Lung (tissue), 12 donors: ENCODE measurements around the gene CCDC74B. TPM values are rescaled to one million over a fixed set of nuclear protein-coding genes. Genes with fewer than 3 reads are reported as not detected.
"Not testable (repeated sequence)": the region's sequence is repeated elsewhere in the genome, so short reads cannot be mapped to it uniquely, and the experiment has no call there.

Experiments
- ATAC-seq: fragments of 200-7000 bp; cut with Tn5 transposase; one replicate; pipeline ENCODE4 v1.9.1; 2020; ENCODE audit warnings: moderate number of reproducible peaks; ENCODE audit not compliant: insufficient read depth, low FRiP score
- DNase-seq, 3 donors: peaks; one replicate each; pipeline ENCODE4 v3.0.0-alpha.2; 2013 to 2017
- H3K27ac ChIP-seq, 2 donors: one replicate each; pipeline ENCODE4 v1.5.1; 2013; ENCODE audit warnings: mild to moderate bottlenecking in 2 of 2, moderate library complexity in 2 of 2, control low read depth in 1 of 2, inconsistent platforms in 1 of 2, low read depth in 1 of 2, low read length in 1 of 2
- H3K27me3 ChIP-seq, 3 donors: one replicate each; pipeline ENCODE4 v1.5.1; 2013; ENCODE audit warnings: low read length in 2 of 3; ENCODE audit not compliant: control insufficient read depth in 3 of 3, insufficient read depth in 3 of 3
- H3K36me3 ChIP-seq, 4 donors: one replicate each; pipeline ENCODE4 v1.5.1; 2013; ENCODE audit warnings: low read length in 4 of 4, mild to moderate bottlenecking in 1 of 4, moderate library complexity in 1 of 4; ENCODE audit not compliant: control insufficient read depth in 4 of 4, insufficient read depth in 4 of 4
- H3K4me1 ChIP-seq, 5 donors: one replicate each; pipeline ENCODE4 v1.5.1; 2013; ENCODE audit warnings: low read length in 5 of 5, mild to moderate bottlenecking in 2 of 5, moderate library complexity in 1 of 5; ENCODE audit not compliant: control insufficient read depth in 5 of 5, insufficient read depth in 5 of 5
- H3K4me3 ChIP-seq: one replicate; pipeline ENCODE4 v1.5.1; 2013; ENCODE audit warnings: mild to moderate bottlenecking, control low read depth, moderate library complexity
- H3K9ac ChIP-seq, 2 donors: one replicate each; pipeline ENCODE4 v1.5.1; 2013; ENCODE audit warnings: low read length in 2 of 2, control low read depth in 1 of 2; ENCODE audit not compliant: insufficient read depth in 1 of 2
- H3K9me3 ChIP-seq, 4 donors: one replicate each; pipeline ENCODE4 v1.5.1; 2013; ENCODE audit warnings: low read length in 3 of 4, mild to moderate bottlenecking in 1 of 4, moderate library complexity in 1 of 4; ENCODE audit not compliant: control insufficient read depth in 4 of 4, insufficient read depth in 3 of 4
- WGBS, 2 donors: extraction: QIAGEN DNeasy Blood & Tissue Kit; methylation state at CpG; one replicate each; pipeline ENCODE4 v1.1.7; 2013; 5-methylcytosine and 5-hydroxymethylcytosine counted together
- polyA plus RNA-seq, 2 donors: library from polyadenylated mRNA; stranded (reverse); fragments of 200-250 nt; gene quantifications; one replicate each; pipeline ENCODE4 v1.2.1, GENCODE V29; 2013
- total RNA-seq, 2 donors: library from RNA; depleted of rRNA in 1 of 2; stranded (reverse); fragments of >200 nt in 1 of 2; gene quantifications; one replicate each; pipeline ENCODE4 v1.2.1, GENCODE V29; 2014 to 2021
- TF ChIP-seq, protein P1 (sequence below): IDR thresholded peaks from 2 replicates; pipeline ENCODE4 v1.5.1; 2012; ENCODE audit warnings: mild to moderate bottlenecking; ENCODE audit errors: control extremely low read depth, extremely low read depth
- donor health status: control.
- donor health status: control.
- donor health status: Bipolar disorder and iron deficiency.
- donor health status: healthy.
- donor health status: DM: yes; HTN: yes; CAD: no.

Gene CCDC74B
- total and polyA plus RNA-seq, 4 donors = 4.4 to 14.7 (median 10.0) TPM

DNA sequence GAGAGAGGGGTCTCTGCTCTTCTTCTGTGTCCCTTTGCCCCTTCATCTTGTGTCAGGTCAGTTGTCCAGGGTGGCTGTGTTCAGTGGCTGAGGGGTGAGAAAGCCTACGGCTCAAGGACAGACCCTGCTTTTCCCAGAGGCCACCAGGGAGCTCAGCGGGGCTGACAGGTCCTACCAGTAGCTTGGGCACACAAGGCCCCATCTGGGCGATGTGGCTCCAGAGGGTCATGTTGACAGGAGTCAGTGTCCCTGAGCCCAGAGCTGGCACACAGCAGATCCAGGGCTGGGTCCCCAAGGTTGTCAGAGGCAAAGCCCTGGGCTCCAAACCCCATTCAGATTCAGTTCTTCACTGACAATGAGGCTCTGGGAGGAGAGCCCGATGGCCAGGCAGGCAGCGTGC, 7.8 kb downstream of the CCDC74B start:
- not testable (repeated sequence) for H3K9me3 ChIP-seq, H3K4me1 ChIP-seq, H3K9ac ChIP-seq, ATAC-seq, H3K27me3 ChIP-seq, DNase-seq, H3K4me3 ChIP-seq, H3K27ac ChIP-seq, H3K36me3 ChIP-seq
- WGBS, 2 donors = 88 to 91% methylated on average over 4 to 5 of the region's 5 CpGs

DNA sequence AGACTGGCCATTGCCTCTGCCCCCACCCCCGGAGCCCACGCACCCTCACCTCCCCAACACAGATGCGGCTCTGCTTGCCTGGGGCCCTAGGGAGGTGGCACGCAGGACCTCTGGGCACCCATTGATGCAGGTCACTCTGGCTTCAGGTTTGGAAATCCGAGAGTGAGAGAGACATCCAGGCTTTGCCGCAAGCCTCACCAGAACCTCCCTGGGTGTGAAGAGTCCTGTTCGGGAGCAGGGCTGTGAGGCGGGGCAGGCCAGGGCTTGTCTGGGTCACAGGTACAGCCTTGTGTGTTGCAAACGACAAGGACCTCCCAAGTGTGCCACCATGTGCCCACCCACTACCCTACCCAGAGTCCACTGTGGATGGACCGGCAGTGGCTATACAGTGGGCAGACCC, 8.4 kb downstream of the CCDC74B start:
- not testable (repeated sequence) for H3K9ac ChIP-seq, H3K4me1 ChIP-seq, H3K36me3 ChIP-seq, H3K27me3 ChIP-seq, H3K4me3 ChIP-seq, ATAC-seq, H3K9me3 ChIP-seq, H3K27ac ChIP-seq, DNase-seq
- WGBS, 2 donors = 88 to 95% methylated on average over 8 to 9 of the region's 10 CpGs

GRCh38 chr2:130135692-130136541, 9.0 kb downstream of the CCDC74B start:
- Histone ChIP-seq H3K9me3 (no peaks in the 10 kb centered on the region), H3K9ac (no peak overlapping the region), H3K27ac (no peak overlapping the region), H3K27me3 (no peaks in the 10 kb centered on the region), H3K36me3 (no peaks in the 10 kb centered on the region), H3K4me3 (no peak overlapping the region), H3K4me1 (no peaks in the 10 kb centered on the region)
- TF ChIP-seq, protein P1, sequence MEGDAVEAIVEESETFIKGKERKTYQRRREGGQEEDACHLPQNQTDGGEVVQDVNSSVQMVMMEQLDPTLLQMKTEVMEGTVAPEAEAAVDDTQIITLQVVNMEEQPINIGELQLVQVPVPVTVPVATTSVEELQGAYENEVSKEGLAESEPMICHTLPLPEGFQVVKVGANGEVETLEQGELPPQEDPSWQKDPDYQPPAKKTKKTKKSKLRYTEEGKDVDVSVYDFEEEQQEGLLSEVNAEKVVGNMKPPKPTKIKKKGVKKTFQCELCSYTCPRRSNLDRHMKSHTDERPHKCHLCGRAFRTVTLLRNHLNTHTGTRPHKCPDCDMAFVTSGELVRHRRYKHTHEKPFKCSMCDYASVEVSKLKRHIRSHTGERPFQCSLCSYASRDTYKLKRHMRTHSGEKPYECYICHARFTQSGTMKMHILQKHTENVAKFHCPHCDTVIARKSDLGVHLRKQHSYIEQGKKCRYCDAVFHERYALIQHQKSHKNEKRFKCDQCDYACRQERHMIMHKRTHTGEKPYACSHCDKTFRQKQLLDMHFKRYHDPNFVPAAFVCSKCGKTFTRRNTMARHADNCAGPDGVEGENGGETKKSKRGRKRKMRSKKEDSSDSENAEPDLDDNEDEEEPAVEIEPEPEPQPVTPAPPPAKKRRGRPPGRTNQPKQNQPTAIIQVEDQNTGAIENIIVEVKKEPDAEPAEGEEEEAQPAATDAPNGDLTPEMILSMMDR = no peak
- 89 to 93% methylated on average over 14 to 15 of the region's 15 CpGs for WGBS, 2 donors
- no peak for ATAC-seq
- DNase-seq = no peak

GRCh38 chr2:130129120-130129829, 15.6 kb downstream of the CCDC74B start, which contains the start of gene POTEF:
Gene POTEF, minus strand, starts transcription at chr2:130129222. Its CDS starts 8,707 bp downstream, at chr2:130120515.
- not testable (repeated sequence) for H3K4me3 ChIP-seq, H3K9ac ChIP-seq, ATAC-seq, DNase-seq, H3K27me3 ChIP-seq, H3K9me3 ChIP-seq, H3K27ac ChIP-seq, H3K4me1 ChIP-seq, H3K36me3 ChIP-seq
- WGBS, 2 donors = 89 to 90% methylated on average over 16 to 19 of the region's 29 CpGs

DNA sequence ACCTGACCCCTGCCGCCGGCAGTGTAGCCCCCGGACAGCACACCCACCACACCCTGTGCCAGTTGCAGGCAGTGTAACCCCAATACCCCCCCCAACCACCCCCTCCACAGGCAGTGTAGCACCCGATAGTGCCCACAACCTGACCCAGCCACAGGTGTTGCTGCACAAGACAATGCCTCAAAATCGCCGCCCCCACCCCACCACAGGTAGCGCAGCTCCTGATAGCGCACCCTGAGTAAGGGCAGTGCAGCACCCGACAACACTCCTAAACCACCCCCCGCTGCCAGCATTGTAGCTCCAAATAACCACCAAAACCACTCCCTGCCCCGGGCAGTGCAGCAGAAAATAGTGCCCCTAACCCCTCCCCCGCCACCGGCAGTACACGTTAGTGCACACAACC, 16.4 kb downstream of the CCDC74B start:
- ATAC-seq, H3K4me3 ChIP-seq, H3K4me1 ChIP-seq, H3K27ac ChIP-seq, H3K9me3 ChIP-seq, H3K36me3 ChIP-seq, H3K9ac ChIP-seq, DNase-seq, H3K27me3 ChIP-seq: not testable (repeated sequence)
- WGBS, 2 donors = 86 to 96% methylated on average over 14 of the region's 14 CpGs

DNA sequence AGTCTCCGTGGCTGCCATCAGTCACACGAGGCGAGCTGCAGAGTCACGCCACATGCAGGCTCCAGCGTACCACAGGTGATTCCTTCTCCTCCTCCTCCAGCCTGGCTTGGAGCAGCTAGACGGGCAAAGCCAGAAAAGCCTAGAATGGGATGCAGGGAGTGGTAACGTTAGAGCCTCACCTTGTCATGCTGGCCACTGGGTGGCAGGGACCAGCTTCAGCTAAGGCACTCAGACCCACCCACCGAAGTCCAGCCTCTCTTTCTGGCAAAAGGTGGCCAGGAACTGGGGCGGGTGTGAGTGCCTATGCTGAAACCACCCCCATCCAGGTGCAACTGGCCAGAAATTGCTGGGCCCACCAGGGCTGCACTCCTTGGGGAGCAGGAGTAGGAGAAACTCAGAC, 17.2 kb downstream of the CCDC74B start:
- H3K4me1 ChIP-seq, H3K27me3 ChIP-seq, H3K4me3 ChIP-seq, DNase-seq, H3K9ac ChIP-seq, H3K9me3 ChIP-seq, H3K27ac ChIP-seq, ATAC-seq, H3K36me3 ChIP-seq: not testable (repeated sequence)
- 75 to 81% methylated on average over 2 to 4 of the region's 9 CpGs for WGBS, 2 donors

DNA sequence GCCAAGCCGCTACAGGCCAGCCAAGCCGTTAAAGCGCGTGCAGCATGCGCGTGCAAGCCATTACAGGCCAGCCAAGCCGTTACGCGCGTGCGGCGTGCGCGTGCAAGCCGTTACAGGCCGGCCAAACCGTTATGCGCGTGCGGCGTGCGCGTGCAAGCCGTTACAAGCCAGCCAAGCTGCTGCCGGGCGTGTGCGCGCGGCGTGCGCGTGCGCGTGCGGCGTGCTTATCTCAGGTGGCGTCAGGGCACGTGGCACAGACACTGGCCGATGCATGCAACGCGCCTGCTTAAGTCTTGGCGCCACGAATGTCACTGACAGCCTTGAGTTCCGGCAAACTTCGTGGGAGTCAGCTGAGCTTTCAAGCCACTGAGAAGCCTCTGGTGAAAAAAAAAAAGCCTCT, 24.0 kb downstream of the CCDC74B start:
- whole genome bisulfite sequencing, 2 donors = 93 to 95% methylated on average over 25 to 38 of the region's 45 CpGs
- H3K36me3 ChIP-seq, ATAC-seq, H3K4me3 ChIP-seq, H3K4me1 ChIP-seq, H3K9ac ChIP-seq, H3K27me3 ChIP-seq, H3K27ac ChIP-seq, DNase-seq, H3K9me3 ChIP-seq: not testable (repeated sequence)
